Kidney (tissue), 14 donors: ENCODE results near the gene TAS2R19. TPM values are rescaled to one million over a fixed set of nuclear protein-coding genes. Genes with fewer than 3 reads are reported as not detected.

Experiments
- DNase-seq, 5 donors: peaks; one replicate each; pipeline ENCODE4 v3.0.0-alpha.2; 2013 to 2020
- FAIRE-seq: peaks from 2 replicates; lab custom pipeline; 2012; peaks lifted over from hg19 to GRCh38; lab: Jason Lieb, UNC
- H3K27ac ChIP-seq, 2 donors: one replicate each; pipeline ENCODE4 v1.7.0; 2013; ENCODE audit warnings: low read depth in 2 of 2, low read length in 2 of 2, inconsistent platforms in 1 of 2
- H3K27me3 ChIP-seq: one replicate; pipeline ENCODE4 v1.7.1; 2013; ENCODE audit warnings: low read length, inconsistent platforms; ENCODE audit not compliant: control insufficient read depth, insufficient read depth
- H3K36me3 ChIP-seq, 3 donors: one replicate each; pipeline versions ENCODE4 v1.7.0 to v1.7.1; 2013; ENCODE audit warnings: low read length in 3 of 3, control low read depth in 1 of 3, inconsistent platforms in 1 of 3; ENCODE audit not compliant: insufficient read depth in 3 of 3, control insufficient read depth in 2 of 3
- H3K4me1 ChIP-seq, 3 donors: one replicate each; pipeline versions ENCODE4 v1.7.0 to v1.7.1; 2013; ENCODE audit warnings: low read length in 3 of 3, inconsistent platforms in 1 of 3, low read depth in 1 of 3; ENCODE audit not compliant: control insufficient read depth in 2 of 3, insufficient read depth in 2 of 3
- H3K4me3 ChIP-seq, 3 donors: one replicate each; pipeline versions ENCODE4 v1.7.0 to v1.8.1; 2013; ENCODE audit warnings: low read length in 3 of 3, control low read depth in 1 of 3, inconsistent platforms in 1 of 3
- H3K9ac ChIP-seq, 3 donors: one replicate each; pipeline versions ENCODE4 v1.7.0 to v1.7.1; 2013; ENCODE audit warnings: low read length in 3 of 3, control low read depth in 1 of 3, inconsistent platforms in 1 of 3
- H3K9me3 ChIP-seq, 3 donors: one replicate each; pipeline versions ENCODE4 v1.7.0 to v1.7.1; 2013; ENCODE audit warnings: low read length in 3 of 3, control low read depth in 1 of 3, inconsistent platforms in 1 of 3; ENCODE audit not compliant: control insufficient read depth in 2 of 3, insufficient read depth in 1 of 3
- intact Hi-C: fragments of 100-400 bp; cut with DNase I; formaldehyde crosslinking; loops from one replicate; pipeline ENCODE4 v1.11.1; 2022
- polyA plus RNA-seq: library from polyadenylated mRNA; stranded (reverse); fragments of 350-450 nt; fragmentation: Illumina TruSeq; extraction: RNeasy Lipid Tissue Mini Kit (QIAGEN cat#74804); gene quantifications from one replicate; pipeline ENCODE4 v1.2.3, GENCODE V29; 2014; ENCODE audit warnings: low read depth, low replicate concordance; ENCODE audit not compliant: insufficient read depth
- total RNA-seq: library from RNA; stranded (reverse); fragmentation: NEBNext Ultra II Directional; extraction: Animal tissue kit (Norgen Biotek cat#: 25700); gene quantifications from one replicate; pipeline ENCODE4 v1.2.1, GENCODE V29; 2021
- TF ChIP-seq, protein P1 (sequence below): IDR thresholded peaks from 3 replicates; pipeline ENCODE4 v1.5.1; 2012; ENCODE audit warnings: mild to moderate bottlenecking, moderate library complexity, borderline replicate concordance; ENCODE audit not compliant: insufficient read depth; ENCODE audit errors: extremely low read depth
- donor health status: control.
- donor health status: control.
- donor health status: control.
- donor health status: control.
- donor health status: control.
- donor health status: DM: yes; HTN: yes; CAD: no.
- donor health status: Normal renal cell carcinoma (clear cell type).

The TAS2R19 gene
- total and polyA plus RNA-seq, 2 donors from 2014 or later, result 4.6 TPM; not detected in 1

DNA sequence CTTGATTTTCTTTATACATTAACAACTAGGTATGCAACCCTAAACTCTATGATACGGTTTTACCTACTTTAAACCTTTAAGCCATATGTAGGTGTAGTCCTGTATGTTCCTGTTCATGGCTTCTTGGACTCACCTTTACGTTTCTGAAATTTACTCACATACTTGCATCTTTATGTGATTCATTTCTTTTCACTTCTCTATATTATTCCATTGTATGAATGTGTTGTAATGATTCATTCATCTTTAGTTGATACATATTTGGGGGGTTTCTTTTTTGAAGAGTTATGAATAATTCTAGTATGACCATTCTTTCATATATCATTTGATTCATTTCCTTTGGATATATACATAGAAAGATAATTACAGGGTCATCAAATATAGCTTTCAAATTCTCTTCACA, 33.3 kb downstream of the TAS2R19 start:
- no peak overlapping the region for H3K9ac ChIP-seq
- FAIRE-seq (no peak), DNase-seq (no peak)
- H3K36me3 ChIP-seq, result peaks cover 0 to 2% (median 0%) of the 10 kb centered on the region in 3 donors
- H3K4me3 ChIP-seq, result no peak overlapping the region
- H3K4me1 ChIP-seq, result no peaks in the 10 kb centered on the region
- TF ChIP-seq, protein P1, sequence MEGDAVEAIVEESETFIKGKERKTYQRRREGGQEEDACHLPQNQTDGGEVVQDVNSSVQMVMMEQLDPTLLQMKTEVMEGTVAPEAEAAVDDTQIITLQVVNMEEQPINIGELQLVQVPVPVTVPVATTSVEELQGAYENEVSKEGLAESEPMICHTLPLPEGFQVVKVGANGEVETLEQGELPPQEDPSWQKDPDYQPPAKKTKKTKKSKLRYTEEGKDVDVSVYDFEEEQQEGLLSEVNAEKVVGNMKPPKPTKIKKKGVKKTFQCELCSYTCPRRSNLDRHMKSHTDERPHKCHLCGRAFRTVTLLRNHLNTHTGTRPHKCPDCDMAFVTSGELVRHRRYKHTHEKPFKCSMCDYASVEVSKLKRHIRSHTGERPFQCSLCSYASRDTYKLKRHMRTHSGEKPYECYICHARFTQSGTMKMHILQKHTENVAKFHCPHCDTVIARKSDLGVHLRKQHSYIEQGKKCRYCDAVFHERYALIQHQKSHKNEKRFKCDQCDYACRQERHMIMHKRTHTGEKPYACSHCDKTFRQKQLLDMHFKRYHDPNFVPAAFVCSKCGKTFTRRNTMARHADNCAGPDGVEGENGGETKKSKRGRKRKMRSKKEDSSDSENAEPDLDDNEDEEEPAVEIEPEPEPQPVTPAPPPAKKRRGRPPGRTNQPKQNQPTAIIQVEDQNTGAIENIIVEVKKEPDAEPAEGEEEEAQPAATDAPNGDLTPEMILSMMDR, result no peak
- H3K27ac ChIP-seq, result no peak overlapping the region
- H3K9me3 ChIP-seq, result peaks cover 0 to 4% (median 0%) of the 10 kb centered on the region in 3 donors
- intact Hi-C loops, result no loop called here
- no peaks in the 10 kb centered on the region for H3K27me3 ChIP-seq

DNA sequence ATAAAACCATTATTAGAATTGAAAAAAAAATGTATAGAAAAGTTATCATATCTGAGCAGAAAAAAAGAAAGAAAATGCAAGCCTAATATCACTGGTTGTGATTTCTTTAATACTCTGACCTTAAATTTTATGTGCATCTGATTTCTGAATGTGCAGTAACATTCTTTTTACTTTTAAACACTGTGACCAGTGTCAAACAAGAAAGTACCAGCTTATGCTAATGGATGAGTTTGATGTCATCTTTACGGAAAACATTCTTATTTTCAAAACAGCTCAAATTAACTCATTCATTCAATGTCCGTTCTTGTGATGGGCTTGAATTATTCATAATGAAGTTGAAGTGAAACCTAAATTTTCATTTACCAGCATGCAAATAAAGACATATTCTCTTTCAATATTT, 35.6 kb downstream of the TAS2R19 start, which contains the start of gene TAS2R50:
TAS2R50 (minus strand) TSS at position 101 of the 400 bp plus-strand sequence; CDS start at position 49, 52 bp downstream.
- intact Hi-C loops, result no loop called here
- Histone ChIP-seq H3K27ac (no peak within 1 kb of the TSS), H3K27me3 (no peaks in the 10 kb centered on the region), H3K9me3 (peaks cover 0 to 4% (median 0%) of the 10 kb centered on the region in 3 donors), H3K4me1 (no peaks in the 10 kb centered on the region), H3K9ac (no peak within 1 kb of the TSS), H3K4me3 (no peak within 1 kb of the TSS), H3K36me3 (no peaks in the 10 kb centered on the region)
- TF ChIP-seq, protein P1, result no peak
- FAIRE-seq, result no peak
- no peak for DNase-seq

DNA sequence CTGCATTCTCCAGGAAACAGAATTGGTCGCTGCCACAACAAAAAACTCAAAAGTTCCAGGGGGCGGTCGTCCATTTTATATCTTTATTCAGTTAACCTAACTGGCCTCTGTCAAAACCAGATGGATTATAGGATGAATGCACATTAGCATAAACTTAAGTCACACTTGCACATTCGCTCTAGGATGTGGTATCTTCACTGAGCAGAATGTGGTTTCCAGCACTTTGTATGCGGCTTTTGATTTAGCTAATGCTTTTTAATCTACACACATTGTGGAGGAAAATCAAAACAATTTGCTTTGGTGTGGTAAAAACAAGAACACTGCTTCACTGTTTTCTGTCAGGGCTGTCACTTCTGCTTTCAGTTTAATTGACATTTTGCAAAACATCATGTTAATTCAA, 40.2 kb downstream of the TAS2R19 start:
- Histone ChIP-seq H3K27ac (no peak overlapping the region), H3K9me3 (no peaks in the 10 kb centered on the region), H3K27me3 (no peaks in the 10 kb centered on the region), H3K4me1 (no peaks in the 10 kb centered on the region), H3K9ac (no peak overlapping the region), H3K4me3 (no peak overlapping the region), H3K36me3 (no peaks in the 10 kb centered on the region)
- TF ChIP-seq, protein P1, result no peak
- intact Hi-C loops, result no loop called here
- FAIRE-seq (no peak), DNase-seq (no peak)

DNA sequence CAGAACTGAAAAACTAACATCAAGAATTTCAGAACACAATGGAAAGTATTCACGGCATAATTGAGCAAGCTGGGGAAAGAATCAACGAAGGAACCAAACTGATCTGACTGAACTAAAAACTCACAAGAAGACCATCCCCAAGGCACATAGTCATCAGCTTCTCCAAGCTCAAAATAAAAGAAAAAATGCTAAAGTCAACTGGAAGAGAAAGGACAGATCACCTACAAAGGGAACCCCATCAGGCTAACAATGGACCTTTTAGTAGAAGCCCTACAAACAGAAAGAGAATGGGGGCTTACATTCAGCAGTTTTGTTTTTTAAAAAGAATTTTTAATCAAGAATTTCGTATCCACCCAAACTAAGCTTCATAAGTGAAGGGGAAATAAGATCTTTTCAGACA, 47.5 kb downstream of the TAS2R19 start:
- no peak for DNase-seq
- H3K27me3 ChIP-seq, result no peaks in the 10 kb centered on the region
- no peak overlapping the region for H3K9ac ChIP-seq
- FAIRE-seq, result no peak
- H3K9me3 ChIP-seq, result no peaks in the 10 kb centered on the region
- H3K4me3 ChIP-seq, result no peak overlapping the region
- intact Hi-C loops, result no loop called here
- no peaks in the 10 kb centered on the region for H3K4me1 ChIP-seq
- TF ChIP-seq, protein P1, result no peak
- no peak overlapping the region for H3K27ac ChIP-seq
- no peaks in the 10 kb centered on the region for H3K36me3 ChIP-seq
